Hematopoietic multipotent progenitor cell treated with erythropoietin and hydrocortisone succinate and interleukin-3 and kit ligand, for 15 days (in vitro differentiated cells): ENCODE measurements around the gene E2F3.
A peak's percentile ranks its signal among the peaks of the same experiment; 100 is the strongest.

Experiments used
- DNase-seq: peaks from one replicate; pipeline ENCODE4 v3.0.0-alpha.2; 2015; ENCODE audit warnings: low spot score

E2F3 gene

GRCh38 chr6:20401205-20402091 is at the start of gene E2F3:
TSS of gene E2F3 (plus strand) at chr6:20401879. CDS start at chr6:20402233, 354 bp downstream.
- DNase-seq = peak; percentile 100

- no peak for DNase-seq
These were observed 49.3 kb upstream of the E2F3 start for GRCh38 chr6:20352346-20352745.

GRCh38 chr6:20353134-20353533 is 48.5 kb upstream of the E2F3 start:
- DNase-seq = no peak

GRCh38 chr6:20354366-20354765 is 47.3 kb upstream of the E2F3 start:
- DNase-seq = no peak

GRCh38 chr6:20360471-20361119 is 41.1 kb upstream of the E2F3 start:
- no peak for DNase-seq

DNA sequence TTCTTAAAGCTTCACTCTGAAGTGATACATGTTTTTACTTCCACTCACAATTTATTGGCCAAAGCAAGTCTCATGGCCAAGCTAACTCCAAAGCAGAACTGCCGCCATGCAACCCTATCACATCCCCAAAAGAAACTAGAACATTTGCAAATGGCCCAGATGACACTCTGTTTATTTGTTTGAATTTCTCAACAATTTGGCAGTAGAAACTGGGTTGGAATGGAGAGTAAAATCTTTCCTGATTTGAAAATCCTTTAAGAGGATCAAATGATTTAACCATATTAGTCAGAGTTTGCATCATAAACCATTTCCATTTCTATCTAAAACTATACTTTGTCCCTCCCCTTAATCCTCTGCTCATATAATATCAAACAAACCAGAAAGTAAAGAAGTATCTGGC is 39.1 kb upstream of the E2F3 start:
- DNase-seq = no peak

GRCh38 chr6:20364327-20364726 is 37.4 kb upstream of the E2F3 start:
- no peak for DNase-seq

DNA sequence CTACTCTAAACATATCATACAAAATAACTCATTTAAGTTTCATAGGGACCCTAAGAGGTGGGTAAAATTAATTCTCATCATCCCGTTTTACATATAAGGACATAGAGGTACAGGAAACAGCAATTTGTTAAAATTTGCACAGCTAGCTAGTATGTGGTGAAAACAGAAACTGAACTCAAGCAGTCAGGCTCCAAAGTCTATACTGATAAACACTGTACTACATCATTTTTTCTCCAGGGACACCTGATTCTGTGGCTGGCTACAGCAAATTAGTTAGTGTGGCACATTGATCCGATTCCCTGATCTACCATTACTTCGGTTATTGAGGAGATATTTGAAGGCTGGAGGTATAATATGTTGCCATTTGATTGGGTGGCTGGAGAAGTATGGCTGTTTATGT is 36.2 kb upstream of the E2F3 start:
- no peak for DNase-seq

- DNase-seq = no peak
These were observed 35.4 kb upstream of the E2F3 start for GRCh38 chr6:20366082-20366830.

- DNase-seq = no peak
These were observed 33.8 kb upstream of the E2F3 start for GRCh38 chr6:20367743-20368485.

DNA sequence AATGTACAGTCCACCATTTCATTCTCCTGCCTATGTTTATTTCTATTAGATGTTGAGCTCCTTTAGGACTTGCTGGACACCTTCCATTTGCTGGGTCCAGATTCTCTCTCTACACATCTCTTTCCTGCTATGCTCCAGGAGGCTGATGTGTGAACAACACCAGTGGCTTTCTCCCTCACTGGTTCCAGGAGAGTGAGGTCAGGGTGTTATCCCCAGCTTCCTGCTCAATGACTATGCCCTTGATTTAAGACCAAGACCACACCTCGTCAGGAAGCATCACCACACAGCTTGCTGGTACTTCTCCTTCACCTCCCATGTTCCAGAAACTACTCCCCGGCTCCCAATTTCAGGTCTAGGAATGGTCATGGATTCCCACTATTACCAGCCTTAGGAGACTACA is 31.3 kb upstream of the E2F3 start:
- DNase-seq = no peak

DNA sequence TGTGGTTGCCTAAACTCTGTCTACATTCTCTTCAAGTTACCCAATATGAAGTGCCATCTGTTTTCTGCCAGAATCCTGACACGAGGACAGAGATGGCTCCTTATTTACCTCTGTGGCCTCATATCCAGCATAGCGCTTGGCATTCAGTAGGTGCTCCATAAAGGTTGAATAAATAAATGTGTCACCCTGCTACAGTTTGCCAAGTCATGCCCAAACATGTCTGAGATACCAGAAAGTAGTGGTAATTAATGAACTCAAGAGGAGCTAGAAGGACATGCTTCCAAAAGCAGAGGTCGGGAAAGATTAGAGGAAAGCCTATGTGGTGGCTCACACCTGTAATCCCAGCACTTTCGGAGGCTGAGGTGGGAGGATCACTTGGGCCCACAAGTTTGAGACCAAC is 30.9 kb upstream of the E2F3 start:
- DNase-seq = no peak

- DNase-seq = no peak
These were observed 26.2 kb upstream of the E2F3 start for GRCh38 chr6:20375436-20375835.

GRCh38 chr6:20377623-20378265 is 23.9 kb upstream of the E2F3 start:
- DNase-seq = no peak

GRCh38 chr6:20379231-20379630 is 22.4 kb upstream of the E2F3 start:
- DNase-seq = no peak

DNA sequence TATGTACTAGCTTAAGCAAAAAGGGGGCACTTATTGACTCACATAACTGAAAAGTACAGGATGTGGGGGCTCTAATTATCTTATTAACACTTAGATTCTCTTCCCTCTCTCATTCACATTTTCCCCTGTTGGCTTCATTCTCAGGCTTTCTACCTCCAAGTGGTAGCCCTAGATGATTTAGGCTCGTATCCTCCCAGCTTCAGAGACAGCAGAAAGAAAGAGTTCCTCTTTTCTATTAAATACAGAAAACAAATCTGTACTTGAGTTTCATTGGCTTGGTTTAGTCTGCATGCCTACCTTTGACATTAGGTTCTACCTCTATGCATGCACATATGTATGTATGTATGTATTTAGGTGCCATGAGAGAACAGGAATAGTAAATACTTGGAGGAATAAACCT is 15.5 kb upstream of the E2F3 start:
- DNase-seq = no peak

- no peak for DNase-seq
These were observed 12.6 kb upstream of the E2F3 start for GRCh38 chr6:20389066-20389465.

GRCh38 chr6:20393297-20393696 is 8.4 kb upstream of the E2F3 start:
- no peak for DNase-seq

- DNase-seq = no peak
These were observed 2.2 kb upstream of the E2F3 start for GRCh38 chr6:20399518-20399917.

GRCh38 chr6:20400456-20401204 is 1.0 kb upstream of the E2F3 start:
- DNase-seq = peak; percentile 61

- DNase-seq = no peak
These were observed 338 bp downstream of the E2F3 start for GRCh38 chr6:20402092-20402341.
